ENCODE measurements around the gene PIK3AP1. TPM values are rescaled to one million over a fixed set of nuclear protein-coding genes. Genes with fewer than 3 reads are reported as not detected.

PIK3AP1 gene
- total and polyA plus RNA-seq, 2 of the 8 experiments (the other 6 are each of a cell fraction or from before 2014, with no cell fraction given) = 1.9 to 4.5 TPM

DNA sequence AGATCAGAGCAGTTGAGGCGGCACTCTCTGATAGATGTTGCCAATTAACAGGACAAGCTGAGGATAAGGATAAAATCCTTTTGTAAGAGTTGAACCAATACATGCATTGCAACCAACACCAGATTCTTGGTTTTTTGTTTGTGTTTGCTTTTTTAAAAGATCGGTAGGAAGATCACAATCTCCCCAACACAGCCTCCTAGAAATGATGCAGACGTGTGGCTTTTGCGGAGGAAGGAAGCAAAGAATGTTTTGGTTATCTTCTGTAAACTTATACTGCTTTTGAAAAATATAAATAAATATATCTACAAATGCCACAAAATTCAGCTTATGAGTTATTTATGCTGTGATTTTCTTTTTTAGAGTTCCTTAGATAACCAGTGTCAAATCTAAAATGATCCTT is 35.5 kb downstream of the PIK3AP1 start:
- DNase-seq (ENCODE audit: low read depth in 1 of 2, low spot score in 2 of 2) (no peak), FAIRE-seq (no peak)
- Histone ChIP-seq H3K18ac (ENCODE audit: extremely low read depth, low read length) (no peak overlapping the region), H3K4ac (replicated peaks; ENCODE audit: insufficient read length, low read depth, low read length) (no peak overlapping the region), H2BK120ac (replicated peaks; ENCODE audit: low read depth, low read length) (no peak overlapping the region), H4K8ac (ENCODE audit: extremely low read depth, insufficient read depth, low read length) (no peak overlapping the region), H3K23ac (ENCODE audit: insufficient read length) (no peak overlapping the region), H2AK5ac (ENCODE audit: low read depth, low read length) (no peak overlapping the region), H3K4me3 (ENCODE audit: extremely low read depth in 1 of 4, insufficient read depth in 2 of 4, low read depth in 3 of 4, low read length in 4 of 4) (no peak overlapping the region), H3K56ac (replicated peaks; ENCODE audit: insufficient read length, low read depth, low read length) (no peak overlapping the region), H3K79me1 (ENCODE audit: low read depth, low read length) (no peaks in the 10 kb centered on the region; the same call in 1 of the 2 replicates), H4K20me1 (replicated peaks in 1 of 2; ENCODE audit: control insufficient read depth in 1 of 2, insufficient read depth in 2 of 2, low read length in 2 of 2) (no peaks in the 10 kb centered on the region), H2AFZ (ENCODE audit: low read length) (no peak overlapping the region), H4K91ac (replicated peaks; ENCODE audit: insufficient read length, low read length) (no peak overlapping the region), H3K36me3 (ENCODE audit: control insufficient read depth in 2 of 4, insufficient read depth in 4 of 4, low read length in 3 of 4) (no peaks in the 10 kb centered on the region), H3K27me3 (replicated peaks in 1 of 4; ENCODE audit: control insufficient read depth in 3 of 4, extremely low read depth in 1 of 4, insufficient read depth in 3 of 4, low read length in 3 of 4) (no peaks in the 10 kb centered on the region), H3K14ac (ENCODE audit: insufficient read length) (no peak overlapping the region), H3K27ac (ENCODE audit: low read depth, low read length) (no peak overlapping the region), H2BK5ac (ENCODE audit: low read depth, low read length) (no peak overlapping the region), H2BK12ac (ENCODE audit: low read depth, low read length) (no peak overlapping the region), H2BK20ac (ENCODE audit: low read length) (no peak overlapping the region), H3K4me1 (replicated peaks in 1 of 4; ENCODE audit: control insufficient read depth in 3 of 4, insufficient read depth in 4 of 4, low read length in 3 of 4) (no peaks in the 10 kb centered on the region), H4K5ac (ENCODE audit: insufficient read length, low read depth, low read length) (no peak overlapping the region), H3K9ac (replicated peaks in 1 of 4; ENCODE audit: extremely low read depth in 1 of 4, low read depth in 3 of 4, low read length in 3 of 4) (no peak overlapping the region), H3K4me2 (ENCODE audit: insufficient read depth in 1 of 2, low read depth in 2 of 2, low read length in 2 of 2) (no peak overlapping the region), H3K23me2 (ENCODE audit: low read depth, low read length) (no peaks in the 10 kb centered on the region), H3K79me2 (ENCODE audit: control insufficient read depth in 1 of 2, insufficient read depth in 2 of 2, low read length in 2 of 2) (no peaks in the 10 kb centered on the region), H2BK15ac (ENCODE audit: low read length) (no peak overlapping the region), H3K9me3 (ENCODE audit: insufficient read depth in 2 of 2, low read depth in 1 of 2, low read length in 1 of 2) (no peaks in the 10 kb centered on the region)
- ChIA-PET CTCF (ENCODE audit: partially characterized antibody) (no interaction called here), POLR2A (ENCODE audit: partially characterized antibody) (no interaction called here)
- 81% methylated on average over 4 of the region's 4 CpGs; no CpG with 5 or more reads in 1 of the 2 experiments for WGBS, 2 experiments (ENCODE audit: extremely low coverage in 1 of 2, insufficient coverage in 1 of 2, insufficient read length in 1 of 2, insufficient replicate concordance in 2 of 2, low coverage in 1 of 2, low lambda C conversion rate in 2 of 2, missing lambda C conversion rate in 1 of 2)
- TF ChIP-seq RNF2 (IDR thresholded peaks at IDR 0.05; ENCODE audit: borderline replicate concordance, low read depth, low read length, missing control alignments, poor library complexity, severe bottlenecking) = no peak
- TF ChIP-seq CHD2 (IDR thresholded peaks at IDR 0.05; ENCODE audit: low read length) = no peak
- TF ChIP-seq SP1 (IDR thresholded peaks at IDR 0.05; ENCODE audit: low read depth, low read length) = no peak
- no peak for TF ChIP-seq SIN3A (conservative IDR thresholded peaks at IDR 0.05 in 1 of 2, IDR thresholded peaks at IDR 0.05 in 1 of 2; ENCODE audit: low read depth in 1 of 2, low read length in 2 of 2)
- no peak for TF ChIP-seq JUN (IDR thresholded peaks at IDR 0.05; ENCODE audit: low read depth, low read length)
- no peak for TF ChIP-seq BCL11A (IDR thresholded peaks at IDR 0.05; ENCODE audit: low read depth in 2 of 2, low read length in 2 of 2)
- no peak for TF ChIP-seq SIRT6 (IDR thresholded peaks at IDR 0.05; ENCODE audit: low read length)
- no peak for TF ChIP-seq SP2 (IDR thresholded peaks at IDR 0.05; ENCODE audit: low read length)
- TF ChIP-seq KDM1A (IDR thresholded peaks at IDR 0.05; ENCODE audit: borderline replicate concordance, low read length) = no peak
- no peak for TF ChIP-seq CTCF (IDR thresholded peaks at IDR 0.05; ENCODE audit: control extremely low read depth in 1 of 3, insufficient read depth in 1 of 3, low read depth in 1 of 3, low read length in 3 of 3)
- no peak for TF ChIP-seq EGR1 (IDR thresholded peaks at IDR 0.05; ENCODE audit: borderline replicate concordance, low read depth, low read length)
- no peak for TF ChIP-seq SIX5 (IDR thresholded peaks at IDR 0.05; ENCODE audit: low read depth, low read length)
- no peak for TF ChIP-seq CREB1 (IDR thresholded peaks at IDR 0.05)

Measured in H1 (cell line).